Measurements from ENCODE around the gene NIN. TPM values are rescaled to one million over a fixed set of nuclear protein-coding genes. Genes with fewer than 3 reads are reported as not detected.

NIN gene
- total and polyA plus RNA-seq, 2 donors (not counting 1 experiment from before 2014, with no cell fraction given): 22.8 to 37.5 TPM

DNA sequence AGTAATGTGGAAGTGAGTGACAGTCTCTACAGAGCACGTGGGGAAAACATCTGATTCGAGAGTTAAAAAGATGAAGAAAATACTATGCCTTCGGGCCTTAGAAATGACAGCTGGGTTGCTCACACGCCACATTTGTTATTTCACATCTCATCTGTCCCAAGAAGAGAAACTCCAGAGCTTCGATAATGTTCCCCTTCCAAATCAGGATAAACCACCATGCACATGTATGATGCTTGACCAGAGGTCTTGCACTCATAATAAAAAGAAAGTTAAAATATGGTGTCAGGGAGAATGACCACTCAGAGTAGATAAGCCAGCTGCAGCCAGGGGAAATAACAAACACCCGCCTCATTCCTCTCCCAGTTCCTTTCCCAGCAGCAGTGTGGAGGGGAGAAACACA lies 34.6 kb downstream of the NIN start:
- no peak overlapping the region for H3K4me3 ChIP-seq (replicated peaks in 1 of 4; ENCODE audit: control extremely low read depth in 1 of 4, insufficient read depth in 1 of 4, low read depth in 3 of 4, low read length in 4 of 4)
- H3K4me2 ChIP-seq (ENCODE audit: extremely low read depth, insufficient read depth, low read length): no peak overlapping the region
- H2AFZ ChIP-seq (ENCODE audit: low read length): no peak overlapping the region
- no peaks in the 10 kb centered on the region for H3K9me3 ChIP-seq (ENCODE audit: control insufficient read depth, insufficient read depth, low read depth, low read length)
- no peak overlapping the region for H3K27ac ChIP-seq (ENCODE audit: insufficient read depth, low read length)
- TF ChIP-seq, protein P1, sequence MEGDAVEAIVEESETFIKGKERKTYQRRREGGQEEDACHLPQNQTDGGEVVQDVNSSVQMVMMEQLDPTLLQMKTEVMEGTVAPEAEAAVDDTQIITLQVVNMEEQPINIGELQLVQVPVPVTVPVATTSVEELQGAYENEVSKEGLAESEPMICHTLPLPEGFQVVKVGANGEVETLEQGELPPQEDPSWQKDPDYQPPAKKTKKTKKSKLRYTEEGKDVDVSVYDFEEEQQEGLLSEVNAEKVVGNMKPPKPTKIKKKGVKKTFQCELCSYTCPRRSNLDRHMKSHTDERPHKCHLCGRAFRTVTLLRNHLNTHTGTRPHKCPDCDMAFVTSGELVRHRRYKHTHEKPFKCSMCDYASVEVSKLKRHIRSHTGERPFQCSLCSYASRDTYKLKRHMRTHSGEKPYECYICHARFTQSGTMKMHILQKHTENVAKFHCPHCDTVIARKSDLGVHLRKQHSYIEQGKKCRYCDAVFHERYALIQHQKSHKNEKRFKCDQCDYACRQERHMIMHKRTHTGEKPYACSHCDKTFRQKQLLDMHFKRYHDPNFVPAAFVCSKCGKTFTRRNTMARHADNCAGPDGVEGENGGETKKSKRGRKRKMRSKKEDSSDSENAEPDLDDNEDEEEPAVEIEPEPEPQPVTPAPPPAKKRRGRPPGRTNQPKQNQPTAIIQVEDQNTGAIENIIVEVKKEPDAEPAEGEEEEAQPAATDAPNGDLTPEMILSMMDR (conservative IDR thresholded peaks at IDR 0.05 in 1 of 2, IDR thresholded peaks at IDR 0.05 in 1 of 2; ENCODE audit: low read depth in 1 of 2, low read length in 2 of 2): no peak
- TF ChIP-seq EZH2 (IDR thresholded peaks at IDR 0.05; ENCODE audit: low read length, missing control alignments): no peak
- H3K79me2 ChIP-seq (ENCODE audit: control insufficient read depth, insufficient read depth, low read length): peaks cover 4% of the 10 kb centered on the region
- no peak overlapping the region for H3K9ac ChIP-seq (ENCODE audit: insufficient read depth, low read length)
- H3K4me1 ChIP-seq (ENCODE audit: control insufficient read depth, extremely low read depth, insufficient read depth, low read length): peaks cover 4% of the 10 kb centered on the region
- H3K36me3 ChIP-seq (ENCODE audit: control insufficient read depth, insufficient read depth, low read length): peaks cover 9% of the 10 kb centered on the region
- no peak for DNase-seq (ENCODE audit: low read depth in 2 of 2)
- no peaks in the 10 kb centered on the region for H4K20me1 ChIP-seq (ENCODE audit: control insufficient read depth, extremely low read depth, insufficient read depth, low read length)
- H3K27me3 ChIP-seq (ENCODE audit: control insufficient read depth, insufficient read depth, low read length): no peaks in the 10 kb centered on the region

DNA sequence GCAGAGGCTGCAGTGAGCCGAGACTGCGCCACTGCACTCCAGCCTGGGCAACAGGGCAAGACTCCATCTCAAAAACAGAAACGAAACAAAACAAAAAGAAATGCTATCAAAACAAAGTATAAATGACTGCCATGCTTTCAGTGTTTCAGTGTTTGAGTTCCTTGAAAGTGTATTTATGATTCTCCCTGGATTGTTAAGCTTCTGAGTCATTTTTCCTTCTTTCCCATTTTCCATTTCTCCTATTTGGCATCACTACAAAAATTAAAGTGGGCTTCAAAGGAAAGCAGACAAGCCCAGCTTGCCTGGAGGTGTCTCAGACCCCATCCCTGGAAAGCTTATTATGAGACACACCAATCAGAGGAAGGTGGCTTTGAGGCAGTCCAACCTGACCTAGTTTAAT lies 35.1 kb downstream of the NIN start:
- no peak overlapping the region for H3K4me3 ChIP-seq (replicated peaks in 1 of 4; ENCODE audit: control extremely low read depth in 1 of 4, insufficient read depth in 1 of 4, low read depth in 3 of 4, low read length in 4 of 4)
- H3K9me3 ChIP-seq (ENCODE audit: control insufficient read depth, insufficient read depth, low read depth, low read length): no peaks in the 10 kb centered on the region
- no peak overlapping the region for H3K4me2 ChIP-seq (ENCODE audit: extremely low read depth, insufficient read depth, low read length)
- H3K9ac ChIP-seq (ENCODE audit: insufficient read depth, low read length): no peak overlapping the region
- H3K36me3 ChIP-seq (ENCODE audit: control insufficient read depth, insufficient read depth, low read length): peaks cover 9% of the 10 kb centered on the region
- peaks cover 4% of the 10 kb centered on the region for H3K79me2 ChIP-seq (ENCODE audit: control insufficient read depth, insufficient read depth, low read length)
- H3K4me1 ChIP-seq (ENCODE audit: control insufficient read depth, extremely low read depth, insufficient read depth, low read length): peaks cover 4% of the 10 kb centered on the region
- H3K27me3 ChIP-seq (ENCODE audit: control insufficient read depth, insufficient read depth, low read length): no peaks in the 10 kb centered on the region
- DNase-seq (ENCODE audit: low read depth in 2 of 2): no peak
- no peak overlapping the region for H2AFZ ChIP-seq (ENCODE audit: low read length)
- TF ChIP-seq EZH2 (IDR thresholded peaks at IDR 0.05; ENCODE audit: low read length, missing control alignments): no peak
- TF ChIP-seq, protein P1 (conservative IDR thresholded peaks at IDR 0.05 in 1 of 2, IDR thresholded peaks at IDR 0.05 in 1 of 2; ENCODE audit: low read depth in 1 of 2, low read length in 2 of 2): no peak
- no peaks in the 10 kb centered on the region for H4K20me1 ChIP-seq (ENCODE audit: control insufficient read depth, extremely low read depth, insufficient read depth, low read length)
- H3K27ac ChIP-seq (ENCODE audit: insufficient read depth, low read length): no peak overlapping the region

DNA sequence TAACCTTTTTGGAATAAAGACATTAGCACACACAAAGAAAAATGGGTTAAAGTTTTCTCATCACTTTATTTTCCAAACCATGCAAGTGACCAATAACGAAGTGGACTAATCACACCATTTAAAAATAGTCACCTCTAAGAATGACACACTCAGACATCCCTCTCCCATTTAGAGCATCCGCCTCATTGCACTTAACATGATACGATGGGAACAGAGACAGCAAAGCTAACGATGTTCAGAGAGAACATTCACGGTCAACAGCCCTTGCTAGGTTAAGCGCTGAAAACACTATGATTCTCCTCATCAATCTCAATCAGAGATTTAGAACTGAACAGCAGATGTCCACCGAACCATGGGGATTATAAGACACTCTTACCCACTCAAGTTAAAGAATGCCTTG lies 35.8 kb downstream of the NIN start:
- no peak overlapping the region for H3K9ac ChIP-seq (ENCODE audit: insufficient read depth, low read length)

More for the DNA sequence above, 35.8 kb downstream of the NIN start:
- no peak for TF ChIP-seq EZH2 (IDR thresholded peaks at IDR 0.05; ENCODE audit: low read length, missing control alignments)
- TF ChIP-seq, protein P1 (conservative IDR thresholded peaks at IDR 0.05 in 1 of 2, IDR thresholded peaks at IDR 0.05 in 1 of 2; ENCODE audit: low read depth in 1 of 2, low read length in 2 of 2): no peak
- H3K27me3 ChIP-seq (ENCODE audit: control insufficient read depth, insufficient read depth, low read length): no peaks in the 10 kb centered on the region
- H2AFZ ChIP-seq (ENCODE audit: low read length): no peak overlapping the region
- peaks cover 4% of the 10 kb centered on the region for H3K4me1 ChIP-seq (ENCODE audit: control insufficient read depth, extremely low read depth, insufficient read depth, low read length)
- no peaks in the 10 kb centered on the region for H4K20me1 ChIP-seq (ENCODE audit: control insufficient read depth, extremely low read depth, insufficient read depth, low read length)
- H3K36me3 ChIP-seq (ENCODE audit: control insufficient read depth, insufficient read depth, low read length): peaks cover 9% of the 10 kb centered on the region
- DNase-seq (ENCODE audit: low read depth in 2 of 2): no peak
- peaks cover 4% of the 10 kb centered on the region for H3K79me2 ChIP-seq (ENCODE audit: control insufficient read depth, insufficient read depth, low read length)
- H3K9me3 ChIP-seq (ENCODE audit: control insufficient read depth, insufficient read depth, low read depth, low read length): no peaks in the 10 kb centered on the region
- H3K4me3 ChIP-seq (replicated peaks in 1 of 4; ENCODE audit: control extremely low read depth in 1 of 4, insufficient read depth in 1 of 4, low read depth in 3 of 4, low read length in 4 of 4): no peak overlapping the region
- no peak overlapping the region for H3K4me2 ChIP-seq (ENCODE audit: extremely low read depth, insufficient read depth, low read length)
- no peak overlapping the region for H3K27ac ChIP-seq (ENCODE audit: insufficient read depth, low read length)
